Epithelial cell of proximal tubule (primary cell): Measurements from ENCODE around the gene TIMM8B. TPM values are rescaled to one million over a fixed set of nuclear protein-coding genes. Genes with fewer than 3 reads are reported as not detected.
"Not testable (repeated sequence)": the region's sequence is repeated elsewhere in the genome, so short reads cannot be mapped to it uniquely, and the experiment has no call there.

ENCODE experiments used
- DNase-seq: peaks from one replicate; pipeline ENCODE4 v3.0.0-alpha.2; 2011; ENCODE audit warnings: low read depth
- H3K4me3 ChIP-seq: 2 replicates; pipeline ENCODE4 v1.5.1; 2011; ENCODE audit warnings: low read depth, mild to moderate bottlenecking, low read length
- total RNA-seq: library from RNA; depleted of rRNA; stranded (reverse); fragments of >200 nt; gene quantifications from 2 replicates; pipeline ENCODE4 v1.2.3, GENCODE V29; 2015
- TF ChIP-seq, protein P1 (sequence below): conservative IDR thresholded peaks from 2 replicates; pipeline ENCODE4 v1.5.1; 2012; ENCODE audit warnings: low read depth, mild to moderate bottlenecking, low read length

Gene TIMM8B
- total RNA-seq, 1 donor from 2014 or later, result 38.1 TPM

DNA sequence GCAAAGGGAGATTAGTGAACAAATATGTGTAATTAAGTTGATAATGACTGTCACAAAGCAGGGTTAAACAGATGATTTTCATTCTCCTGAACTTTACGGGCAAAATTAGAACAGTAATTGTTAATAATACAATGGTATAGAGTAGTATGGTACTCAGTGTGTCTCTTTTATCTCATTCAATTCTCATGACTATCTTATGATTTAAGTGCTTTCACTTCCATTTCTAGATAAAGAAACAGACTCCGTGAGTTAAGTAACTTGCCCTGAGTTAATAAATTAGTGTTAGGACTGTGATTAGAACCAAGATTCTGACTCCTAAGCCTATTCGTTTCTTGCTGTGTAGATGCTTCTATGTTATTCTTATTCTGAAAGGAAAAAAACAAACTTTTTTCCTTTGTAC lies 34.8 kb downstream of the TIMM8B start:
- TF ChIP-seq, protein P1, sequence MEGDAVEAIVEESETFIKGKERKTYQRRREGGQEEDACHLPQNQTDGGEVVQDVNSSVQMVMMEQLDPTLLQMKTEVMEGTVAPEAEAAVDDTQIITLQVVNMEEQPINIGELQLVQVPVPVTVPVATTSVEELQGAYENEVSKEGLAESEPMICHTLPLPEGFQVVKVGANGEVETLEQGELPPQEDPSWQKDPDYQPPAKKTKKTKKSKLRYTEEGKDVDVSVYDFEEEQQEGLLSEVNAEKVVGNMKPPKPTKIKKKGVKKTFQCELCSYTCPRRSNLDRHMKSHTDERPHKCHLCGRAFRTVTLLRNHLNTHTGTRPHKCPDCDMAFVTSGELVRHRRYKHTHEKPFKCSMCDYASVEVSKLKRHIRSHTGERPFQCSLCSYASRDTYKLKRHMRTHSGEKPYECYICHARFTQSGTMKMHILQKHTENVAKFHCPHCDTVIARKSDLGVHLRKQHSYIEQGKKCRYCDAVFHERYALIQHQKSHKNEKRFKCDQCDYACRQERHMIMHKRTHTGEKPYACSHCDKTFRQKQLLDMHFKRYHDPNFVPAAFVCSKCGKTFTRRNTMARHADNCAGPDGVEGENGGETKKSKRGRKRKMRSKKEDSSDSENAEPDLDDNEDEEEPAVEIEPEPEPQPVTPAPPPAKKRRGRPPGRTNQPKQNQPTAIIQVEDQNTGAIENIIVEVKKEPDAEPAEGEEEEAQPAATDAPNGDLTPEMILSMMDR, result no peak
- H3K4me3 ChIP-seq, result no peak overlapping the region
- no peak for DNase-seq

DNA sequence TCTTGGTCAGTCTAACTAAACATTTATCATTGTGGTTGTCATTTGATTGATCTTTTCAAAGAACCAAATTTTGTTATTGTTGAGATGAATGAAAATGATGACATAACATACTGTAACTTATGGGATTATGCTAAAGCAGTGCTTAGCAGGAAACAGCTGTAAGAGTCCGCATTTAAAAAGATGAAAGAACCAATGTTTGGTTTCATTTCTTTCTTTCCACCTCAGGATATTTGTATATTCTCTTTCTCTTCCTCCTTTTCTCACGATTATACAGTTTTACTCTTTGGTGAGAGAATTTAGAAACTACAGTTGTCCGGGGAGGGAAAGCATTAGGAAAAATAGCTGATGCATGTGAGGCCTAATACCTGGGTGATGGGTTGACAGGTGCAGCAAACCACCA lies 35.8 kb downstream of the TIMM8B start:
- no peak for DNase-seq
- TF ChIP-seq, protein P1, result no peak
- no peak overlapping the region for H3K4me3 ChIP-seq

DNA sequence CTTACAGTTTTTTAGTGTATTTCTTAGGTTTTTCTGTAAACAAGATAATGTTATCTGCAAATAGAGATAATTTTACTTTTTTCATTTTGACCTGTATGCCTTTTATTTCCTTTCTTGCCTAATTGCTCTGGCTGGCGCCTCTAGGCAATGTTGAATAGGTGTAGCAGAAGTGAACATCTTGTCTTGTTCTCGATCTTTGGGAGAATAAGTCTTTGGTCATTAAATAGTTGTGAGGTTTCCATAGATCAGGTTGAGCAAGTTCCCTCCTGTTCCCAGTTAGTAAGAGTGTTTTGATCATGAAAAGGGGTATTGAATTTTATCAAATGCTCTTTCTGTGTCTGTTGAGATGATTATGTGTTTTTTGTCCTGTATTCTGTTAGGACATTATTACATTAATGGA lies 36.8 kb downstream of the TIMM8B start:
- H3K4me3 ChIP-seq, result no peak overlapping the region
- TF ChIP-seq, protein P1, result no peak
- no peak for DNase-seq

DNA sequence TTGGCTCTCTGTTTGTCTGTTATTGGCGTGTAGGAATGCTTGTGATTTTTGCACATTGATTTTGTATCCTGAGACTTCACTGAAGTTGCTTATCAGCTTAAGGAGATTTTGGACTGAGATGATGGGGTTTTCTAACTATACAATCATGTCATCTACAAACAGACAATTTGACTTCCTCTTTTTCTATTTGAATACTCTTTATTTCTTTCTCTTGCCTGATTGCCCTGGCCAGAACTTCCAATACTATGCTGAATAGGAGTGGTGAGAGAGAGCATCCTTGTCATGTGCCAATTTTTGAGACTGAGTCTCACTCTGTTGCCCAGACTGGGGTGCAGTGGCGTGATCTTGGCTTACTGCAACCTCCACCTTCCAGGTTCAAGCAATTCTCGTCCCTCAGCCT lies 38.3 kb downstream of the TIMM8B start:
- DNase-seq, H3K4me3 ChIP-seq: not testable (repeated sequence)

DNA sequence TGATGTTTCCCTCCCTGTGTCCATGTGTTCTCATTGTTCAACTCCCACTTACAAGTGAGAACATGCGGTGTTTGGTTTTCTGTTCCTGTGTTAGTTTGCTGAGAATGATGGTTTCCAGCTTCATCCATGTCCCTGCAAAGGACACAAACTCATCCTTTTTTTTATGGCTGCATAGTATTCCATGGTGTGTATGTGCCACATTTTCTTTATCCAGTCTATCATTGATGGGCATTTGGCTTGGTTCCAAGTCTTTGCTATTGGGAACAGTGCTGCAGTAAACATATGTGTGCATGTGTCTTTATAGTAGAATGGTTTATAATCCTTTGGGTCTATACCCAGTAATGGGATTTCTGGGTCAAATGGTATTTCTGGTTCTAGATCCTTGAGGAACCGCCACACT lies 39.9 kb downstream of the TIMM8B start:
- not testable (repeated sequence) for H3K4me3 ChIP-seq

DNA sequence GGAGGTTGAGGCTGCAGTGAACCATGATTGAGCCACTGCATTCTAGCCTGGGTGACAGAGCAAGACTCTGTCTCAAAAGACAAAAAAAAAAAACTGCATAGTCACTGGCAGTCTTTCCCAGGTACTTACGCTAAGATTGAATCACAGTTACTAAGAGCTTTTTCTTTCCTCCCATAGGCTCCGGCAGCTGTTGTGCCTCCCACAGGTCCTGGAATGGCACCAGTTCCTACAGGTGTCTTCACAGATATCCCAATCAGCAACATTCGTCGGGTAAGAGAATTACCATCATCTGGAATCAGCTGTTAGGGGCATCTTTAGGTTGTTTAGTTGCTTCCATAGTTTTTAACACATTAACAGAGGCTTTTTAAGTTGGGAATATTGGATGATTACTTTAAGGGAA lies 41.6 kb downstream of the TIMM8B start:
- no peak for DNase-seq
- TF ChIP-seq, protein P1, result no peak
- no peak overlapping the region for H3K4me3 ChIP-seq

More for the DNA sequence above, 39.9 kb downstream of the TIMM8B start:
- not testable (repeated sequence) for DNase-seq

DNA sequence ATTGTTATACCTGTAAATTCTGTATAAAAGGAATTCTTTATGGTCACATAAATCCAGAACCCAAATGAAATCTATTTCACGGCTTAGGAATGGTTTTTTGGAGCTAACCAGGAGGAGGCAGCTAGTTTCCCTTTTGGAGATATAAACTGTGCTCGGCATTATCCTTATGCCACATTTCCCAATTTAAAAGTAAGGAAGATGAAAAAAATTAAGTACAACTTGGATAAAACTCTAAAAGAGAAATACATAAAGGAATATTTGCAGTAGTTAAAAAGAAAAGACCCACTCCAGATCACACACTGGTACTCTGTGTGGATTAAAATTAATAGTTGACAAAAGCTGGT lies 43.6 kb downstream of the TIMM8B start:
- TF ChIP-seq, protein P1, result no peak

DNA sequence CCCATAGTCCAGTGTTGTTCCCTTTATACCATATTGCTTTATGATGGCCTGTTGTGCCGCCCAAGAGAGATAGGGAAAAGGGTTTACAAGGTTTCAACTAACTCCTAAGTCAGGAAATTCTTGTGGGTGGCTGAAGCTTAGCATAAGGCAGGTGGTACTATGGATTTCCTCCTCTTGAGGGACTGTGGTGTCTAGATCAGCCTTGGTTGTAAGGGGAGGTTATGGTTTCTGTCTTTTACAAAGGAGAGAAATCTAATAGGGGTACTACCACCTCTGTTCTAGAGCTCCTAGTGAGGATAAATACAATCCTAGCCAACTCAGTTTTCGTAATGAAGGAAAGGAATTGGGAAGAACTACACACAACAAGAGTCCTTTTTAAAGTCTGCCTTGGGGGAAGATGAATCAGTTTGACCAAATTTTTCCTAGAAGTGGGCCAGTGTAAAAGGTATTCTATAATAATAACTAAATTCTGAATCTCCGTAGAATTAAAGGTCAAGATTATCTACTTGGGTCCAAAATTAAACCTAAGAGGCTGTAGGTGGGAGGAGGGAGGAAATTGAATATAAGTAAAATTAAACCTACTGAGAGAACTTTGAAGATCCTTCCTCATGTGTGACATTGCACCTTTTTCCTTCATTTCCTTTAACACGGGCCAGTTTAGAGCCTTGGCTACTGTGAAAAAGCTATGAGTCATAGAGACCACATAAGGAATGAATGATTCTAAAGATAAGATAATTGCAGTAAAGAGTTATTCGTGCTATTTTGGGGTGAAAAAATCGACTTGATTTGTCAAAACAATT lies 44.2 kb downstream of the TIMM8B start:
- no peak overlapping the region for H3K4me3 ChIP-seq
- no peak for DNase-seq
- TF ChIP-seq, protein P1, result no peak

More for the DNA sequence above, 43.6 kb downstream of the TIMM8B start:
- DNase-seq, result no peak
- H3K4me3 ChIP-seq, result no peak overlapping the region
